Measurements from ENCODE around the gene SMIM3. TPM values are rescaled to one million over a fixed set of nuclear protein-coding genes. Genes with fewer than 3 reads are reported as not detected.
A peak's percentile ranks its signal among the peaks of the same experiment; 100 is the strongest.

The SMIM3 gene
- total RNA-seq, 4 donors from 2014 or later, result 6.8 to 38.5 (median 17.6) TPM

DNA sequence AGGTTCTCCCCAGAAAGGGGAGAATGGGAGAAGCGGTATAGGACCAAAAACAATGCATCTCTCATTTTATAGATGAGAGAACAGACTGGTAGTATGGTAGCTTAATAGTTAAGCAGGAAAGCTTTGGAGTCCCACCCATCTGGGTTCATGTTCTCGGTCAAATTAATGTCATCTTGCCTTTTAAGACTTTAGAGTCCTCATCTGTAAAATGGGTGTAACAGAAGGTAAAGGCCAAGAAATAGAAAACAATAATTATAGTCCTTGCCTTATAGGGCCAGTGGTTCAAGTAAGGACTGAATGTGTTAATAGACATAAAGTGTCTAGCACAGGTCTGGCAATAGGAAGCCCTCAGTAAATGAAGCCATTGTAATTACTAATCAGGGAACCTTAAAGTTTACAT lies 16.4 kb downstream of the SMIM3 start:
- Histone ChIP-seq H3K4me1 (peaks cover 15 to 24% (median 17%) of the 10 kb centered on the region in 3 donors), H3K27ac (no peak overlapping the region), H3K4me3 (no peak overlapping the region), H3K27me3 (no peaks in the 10 kb centered on the region), H3K9me3 (no peaks in the 10 kb centered on the region), H3K36me3 (peaks cover 0 to 37% (median 0%) of the 10 kb centered on the region in 3 donors)
- WGBS, 2 donors, result 60 to 89% methylated on average over 2 of the region's 2 CpGs
- no peak for TF ChIP-seq POLR2A (IDR thresholded peaks at IDR 0.05)
- TF ChIP-seq, protein P1, sequence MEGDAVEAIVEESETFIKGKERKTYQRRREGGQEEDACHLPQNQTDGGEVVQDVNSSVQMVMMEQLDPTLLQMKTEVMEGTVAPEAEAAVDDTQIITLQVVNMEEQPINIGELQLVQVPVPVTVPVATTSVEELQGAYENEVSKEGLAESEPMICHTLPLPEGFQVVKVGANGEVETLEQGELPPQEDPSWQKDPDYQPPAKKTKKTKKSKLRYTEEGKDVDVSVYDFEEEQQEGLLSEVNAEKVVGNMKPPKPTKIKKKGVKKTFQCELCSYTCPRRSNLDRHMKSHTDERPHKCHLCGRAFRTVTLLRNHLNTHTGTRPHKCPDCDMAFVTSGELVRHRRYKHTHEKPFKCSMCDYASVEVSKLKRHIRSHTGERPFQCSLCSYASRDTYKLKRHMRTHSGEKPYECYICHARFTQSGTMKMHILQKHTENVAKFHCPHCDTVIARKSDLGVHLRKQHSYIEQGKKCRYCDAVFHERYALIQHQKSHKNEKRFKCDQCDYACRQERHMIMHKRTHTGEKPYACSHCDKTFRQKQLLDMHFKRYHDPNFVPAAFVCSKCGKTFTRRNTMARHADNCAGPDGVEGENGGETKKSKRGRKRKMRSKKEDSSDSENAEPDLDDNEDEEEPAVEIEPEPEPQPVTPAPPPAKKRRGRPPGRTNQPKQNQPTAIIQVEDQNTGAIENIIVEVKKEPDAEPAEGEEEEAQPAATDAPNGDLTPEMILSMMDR (IDR thresholded peaks at IDR 0.05), result no peak
- intact Hi-C loops (cut with DNase I), result no loop called here
- DNase-seq, result no peak

DNA sequence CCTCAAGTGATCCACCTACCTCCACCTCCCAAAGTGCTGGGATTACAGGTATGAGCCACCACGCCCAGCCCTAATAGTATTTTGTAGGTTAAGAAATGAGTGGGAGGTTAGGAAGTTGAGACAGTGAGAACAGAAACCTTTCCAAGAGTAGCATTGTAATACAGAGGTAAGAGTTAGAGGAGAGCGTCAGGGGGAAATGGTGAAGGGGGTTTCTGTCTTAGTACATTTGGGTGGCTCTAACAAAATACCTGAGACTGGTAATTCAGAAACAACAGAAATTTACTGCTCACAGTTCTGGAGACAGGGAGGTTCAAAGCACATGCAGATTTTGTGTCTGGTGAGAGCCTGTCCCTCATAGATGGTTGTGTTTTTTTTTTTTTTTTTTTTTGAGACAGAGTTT lies 18.8 kb downstream of the SMIM3 start:
- no peaks in the 10 kb centered on the region for H3K27me3 ChIP-seq
- no peak overlapping the region for H3K27ac ChIP-seq
- H3K9me3 ChIP-seq, result no peaks in the 10 kb centered on the region
- H3K36me3 ChIP-seq, result peaks cover 0 to 37% (median 0%) of the 10 kb centered on the region in 3 donors
- no peak for TF ChIP-seq POLR2A (IDR thresholded peaks at IDR 0.05)
- TF ChIP-seq, protein P1 (IDR thresholded peaks at IDR 0.05), result no peak
- intact Hi-C loops (cut with DNase I), result no loop called here
- peaks cover 0 to 12% (median 7%) of the 10 kb centered on the region in 3 donors for H3K4me1 ChIP-seq
- 75 to 90% methylated on average over 2 of the region's 2 CpGs for WGBS, 2 donors
- H3K4me3 ChIP-seq, result no peak overlapping the region
- DNase-seq, result no peak

DNA sequence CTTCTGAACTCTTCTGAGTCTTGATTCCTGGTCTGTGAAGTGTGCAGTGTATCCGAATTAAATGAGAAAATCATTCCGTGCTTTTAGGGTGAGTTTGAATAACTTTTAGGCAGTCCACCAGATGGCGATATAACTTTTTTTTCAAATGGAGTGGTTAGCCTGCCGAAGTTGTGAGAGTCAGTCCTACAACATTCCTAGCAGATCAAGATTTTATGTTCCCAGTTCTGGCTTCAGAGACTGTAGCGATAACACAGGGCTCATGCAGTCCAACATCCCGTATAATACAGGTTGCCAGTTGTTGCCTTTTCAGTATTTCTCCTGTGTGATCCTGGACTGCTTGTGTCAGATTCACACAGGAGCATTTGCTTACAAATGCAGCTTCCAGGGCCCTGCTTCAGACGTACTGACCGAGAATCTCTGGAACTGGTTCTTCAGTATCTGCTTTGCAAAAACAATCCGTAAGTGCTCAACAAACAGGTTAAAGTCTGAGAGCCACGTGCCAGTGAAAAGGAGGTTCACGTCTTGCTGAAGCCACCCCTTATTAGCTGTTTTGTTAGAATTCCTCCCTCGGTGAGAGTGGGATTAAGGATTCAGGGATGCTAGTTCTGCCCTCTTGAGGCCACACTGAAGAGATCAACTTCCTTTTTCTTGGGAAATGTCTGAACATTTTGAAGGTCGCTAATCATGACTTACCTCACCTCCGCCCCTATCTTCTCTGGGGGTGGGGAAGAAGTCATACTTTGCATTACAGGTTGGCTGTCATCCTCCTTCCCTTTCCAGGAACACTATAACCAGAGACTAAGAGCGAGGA lies 22.8 kb downstream of the SMIM3 start:
- intact Hi-C loops (cut with DNase I), result loop anchor here (5.0 kb wide), 1 partner anchor 46 kb away; the partner anchor contains the start of gene IRGM
- Histone ChIP-seq H3K4me3 (peak overlapping the region; percentile 7 to 59 (median 30)), H3K27me3 (no peaks in the 10 kb centered on the region), H3K36me3 (peaks cover 0 to 24% (median 0%) of the 10 kb centered on the region in 3 donors), H3K4me1 (peaks cover 0 to 12% (median 7%) of the 10 kb centered on the region in 3 donors), H3K27ac (peak overlapping the region in 3 of 4 donors; percentile 54 to 65 (median 65)), H3K9me3 (no peaks in the 10 kb centered on the region)
- no peak for DNase-seq
- 8 to 15% methylated on average over 15 of the region's 15 CpGs for WGBS, 2 donors
- no peak for TF ChIP-seq POLR2A (IDR thresholded peaks at IDR 0.05)
- TF ChIP-seq, protein P1 (IDR thresholded peaks at IDR 0.05), result peak; percentile 15 to 64 (median 38)

DNA sequence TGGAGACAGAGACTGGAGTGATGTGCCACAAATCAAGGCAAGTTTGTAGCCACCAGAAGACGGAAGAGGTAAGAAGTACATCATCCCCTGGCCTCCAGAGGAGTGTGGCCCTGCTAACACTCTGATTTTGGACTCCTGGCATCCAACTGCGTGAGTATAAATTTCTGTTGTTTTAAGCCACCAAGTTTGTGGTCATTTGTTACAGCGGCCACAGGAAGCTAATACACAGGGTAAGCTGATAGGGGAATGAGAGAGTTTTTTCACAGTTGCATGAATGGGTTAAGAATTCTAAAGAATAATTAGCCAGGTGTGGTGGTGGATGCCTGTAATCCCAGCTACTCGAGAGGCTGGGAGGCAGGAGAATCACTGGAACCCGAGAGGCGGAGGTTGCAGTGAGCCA lies 25.8 kb downstream of the SMIM3 start:
- H3K27ac ChIP-seq, result no peak overlapping the region
- H3K4me3 ChIP-seq, result no peak overlapping the region
- H3K36me3 ChIP-seq, result no peaks in the 10 kb centered on the region
- intact Hi-C loops (cut with DNase I), result loop anchor here (5.0 kb wide), 1 partner anchor 43 kb away; the partner anchor contains the start of gene IRGM
- peaks cover 0 to 12% (median 7%) of the 10 kb centered on the region in 3 donors for H3K4me1 ChIP-seq
- 87 to 93% methylated on average over 6 of the region's 6 CpGs for WGBS, 2 donors
- no peak for DNase-seq
- H3K9me3 ChIP-seq, result no peaks in the 10 kb centered on the region
- no peak for TF ChIP-seq POLR2A (IDR thresholded peaks at IDR 0.05)
- TF ChIP-seq, protein P1 (IDR thresholded peaks at IDR 0.05), result no peak
- H3K27me3 ChIP-seq, result no peaks in the 10 kb centered on the region

DNA sequence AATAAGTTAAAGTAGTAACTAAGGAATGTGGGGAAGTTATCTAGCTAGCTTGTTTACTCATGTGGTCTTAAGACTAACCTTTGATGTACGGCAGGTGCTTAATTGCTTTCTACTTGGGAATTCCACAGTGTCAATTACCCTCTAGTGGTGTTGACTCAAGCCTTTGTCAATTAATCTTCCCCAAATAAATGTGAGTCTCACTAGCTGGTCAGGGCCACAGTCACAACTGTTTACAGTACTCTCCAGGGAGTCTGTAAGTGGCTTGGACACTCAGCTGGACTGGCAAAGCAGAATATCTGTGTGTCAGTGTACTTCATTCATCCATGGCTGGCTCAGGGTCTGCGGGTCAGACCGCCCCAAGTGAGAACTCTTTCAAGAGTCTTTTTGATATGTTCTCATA lies 30.8 kb downstream of the SMIM3 start:
- no peak for DNase-seq
- Histone ChIP-seq H3K27ac (no peak overlapping the region), H3K27me3 (no peaks in the 10 kb centered on the region), H3K4me1 (no peaks in the 10 kb centered on the region), H3K4me3 (no peak overlapping the region), H3K9me3 (no peaks in the 10 kb centered on the region), H3K36me3 (no peaks in the 10 kb centered on the region)
- intact Hi-C loops (cut with DNase I), result no loop called here
- TF ChIP-seq, protein P1 (IDR thresholded peaks at IDR 0.05), result no peak
- no peak for TF ChIP-seq POLR2A (IDR thresholded peaks at IDR 0.05)
- 68 to 87% methylated on average over 3 of the region's 3 CpGs for WGBS, 2 donors
